SKM-1 (cell line): ENCODE measurements around the gene TMEM164.

ENCODE experiments used
- DNase-seq: peaks from one replicate; lab custom pipeline; 2025; ENCODE audit not compliant: unreplicated experiment; lab: John Stamatoyannopoulos, UW

TMEM164 gene

DNA sequence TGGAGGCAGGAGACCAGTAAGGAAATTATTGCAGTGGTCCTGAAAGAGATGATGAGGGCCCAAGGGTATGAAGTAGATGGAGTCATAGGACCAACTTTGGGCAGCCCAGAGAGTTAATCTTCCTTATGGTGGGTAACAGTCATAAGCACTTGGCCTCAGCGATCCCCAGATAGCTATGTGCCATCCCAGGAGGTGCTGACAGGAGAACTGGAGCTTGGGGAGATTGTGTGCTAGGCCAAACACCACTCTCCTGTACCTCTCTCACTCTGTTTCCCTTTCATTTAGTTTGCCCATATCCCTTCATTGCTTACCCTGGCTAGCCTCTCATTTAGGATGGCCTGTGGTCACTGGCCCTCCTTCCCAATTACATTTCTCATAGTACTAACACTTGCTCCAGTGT lies 60.0 kb downstream of the TMEM164 start:
- no peak for DNase-seq

DNA sequence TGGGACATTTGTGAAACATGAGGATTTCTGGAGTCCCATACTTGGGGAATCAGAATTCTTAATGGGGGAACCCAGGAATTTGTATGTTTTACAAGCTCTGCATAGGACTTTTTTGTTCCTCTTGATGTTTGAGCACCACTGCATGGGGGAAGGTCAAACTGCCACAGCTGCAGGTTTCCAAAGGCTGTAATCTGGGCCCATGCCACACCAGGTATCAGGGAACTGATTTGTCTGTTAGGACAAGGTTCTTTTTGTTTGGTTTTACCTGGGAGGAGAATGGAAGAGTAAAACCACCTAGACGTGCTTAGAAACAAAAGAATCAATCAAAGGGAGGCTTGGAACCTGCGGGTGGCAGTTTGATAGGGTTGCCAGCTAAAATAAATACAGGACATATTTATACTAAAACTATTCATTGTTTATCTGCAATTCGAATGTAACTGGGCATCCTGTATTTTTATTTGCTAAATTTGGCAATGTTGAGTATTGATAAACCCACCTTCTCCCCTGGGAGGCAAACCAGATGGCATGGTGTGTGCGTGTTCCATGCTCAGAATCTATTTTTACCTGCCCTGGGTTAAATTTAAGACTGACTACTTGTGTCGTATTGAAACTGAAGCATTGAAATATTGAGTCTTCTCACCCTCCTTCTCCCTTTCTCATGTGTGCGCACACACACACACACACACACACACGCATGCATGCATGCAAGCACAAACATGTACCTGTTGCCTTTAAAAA lies 63.7 kb downstream of the TMEM164 start:
- no peak for DNase-seq

DNA sequence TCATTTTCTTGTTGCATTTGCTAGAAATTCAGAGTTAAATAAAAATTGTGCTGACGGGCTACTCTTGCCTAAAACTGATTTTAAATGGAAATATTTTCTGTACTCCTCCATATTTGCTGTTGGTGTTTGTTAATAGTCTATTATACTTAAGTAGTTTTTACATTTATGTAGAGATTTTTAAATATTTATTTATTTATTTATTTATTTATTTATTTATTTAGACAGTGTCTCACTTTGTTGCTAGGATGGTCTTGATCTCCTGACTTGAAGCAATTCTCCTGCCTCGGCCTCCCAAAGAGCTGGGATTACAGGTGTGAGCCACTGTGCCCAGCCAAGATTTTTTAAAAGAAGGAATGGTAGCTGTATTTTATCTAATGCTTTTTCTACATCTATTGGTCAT lies 68.1 kb downstream of the TMEM164 start:
- DNase-seq, result no peak

DNA sequence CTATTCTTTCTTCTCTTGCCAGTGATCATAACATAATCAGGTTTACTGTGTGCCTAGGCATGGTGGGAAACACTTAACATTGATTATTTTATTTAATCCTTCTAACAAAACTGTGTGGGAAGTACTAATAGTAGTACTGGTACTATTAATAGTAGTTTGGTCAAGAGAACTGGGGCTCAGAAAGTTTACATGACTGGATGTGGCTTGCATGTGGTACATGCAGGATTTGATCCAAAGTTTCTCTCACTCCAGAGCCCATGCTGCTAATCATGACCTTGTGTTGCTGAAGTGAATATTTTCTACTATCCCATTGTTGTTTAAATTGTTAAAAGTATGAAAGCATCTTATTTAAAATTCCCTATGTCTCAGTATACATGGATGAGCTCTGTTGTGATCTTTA lies 78.4 kb downstream of the TMEM164 start:
- no peak for DNase-seq

DNA sequence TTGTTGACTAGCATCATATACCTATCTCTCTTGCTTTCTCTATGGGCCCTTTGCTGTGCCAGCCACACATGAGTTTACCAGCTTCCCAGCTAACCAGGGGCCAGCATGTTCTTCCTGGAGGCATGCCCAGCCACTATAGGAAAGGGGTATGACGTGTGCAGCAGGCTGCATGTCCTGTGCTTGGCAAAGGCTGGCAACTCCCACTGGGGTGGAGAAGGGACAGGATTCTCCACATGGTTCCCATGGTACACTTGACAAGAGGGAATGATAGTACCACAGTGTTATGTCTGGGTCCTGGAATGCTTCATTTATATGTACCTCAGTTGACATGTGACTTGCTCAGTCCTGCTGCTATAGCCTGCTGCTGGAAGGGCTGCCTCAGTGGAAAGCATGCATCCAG lies 78.8 kb downstream of the TMEM164 start:
- DNase-seq, result no peak

DNA sequence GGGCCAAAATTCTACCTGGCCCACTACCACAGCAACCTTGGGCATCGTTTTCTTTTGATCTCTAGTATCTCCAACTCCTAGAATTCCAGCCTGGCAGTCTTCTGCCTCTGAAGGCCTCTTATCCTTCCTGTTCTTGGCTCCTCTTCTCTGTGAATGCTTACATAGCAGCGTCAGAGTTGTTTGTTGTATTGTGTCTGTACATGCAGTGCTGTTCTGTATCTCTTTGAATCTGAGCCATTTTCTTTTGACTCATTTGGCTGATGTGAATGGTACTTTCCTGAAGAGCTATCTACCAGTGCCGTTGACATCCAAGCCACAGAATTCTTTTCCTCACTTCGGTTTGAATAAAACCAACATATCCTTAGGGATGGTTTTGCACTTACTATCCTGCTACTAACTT lies 79.2 kb downstream of the TMEM164 start:
- DNase-seq, result no peak

DNA sequence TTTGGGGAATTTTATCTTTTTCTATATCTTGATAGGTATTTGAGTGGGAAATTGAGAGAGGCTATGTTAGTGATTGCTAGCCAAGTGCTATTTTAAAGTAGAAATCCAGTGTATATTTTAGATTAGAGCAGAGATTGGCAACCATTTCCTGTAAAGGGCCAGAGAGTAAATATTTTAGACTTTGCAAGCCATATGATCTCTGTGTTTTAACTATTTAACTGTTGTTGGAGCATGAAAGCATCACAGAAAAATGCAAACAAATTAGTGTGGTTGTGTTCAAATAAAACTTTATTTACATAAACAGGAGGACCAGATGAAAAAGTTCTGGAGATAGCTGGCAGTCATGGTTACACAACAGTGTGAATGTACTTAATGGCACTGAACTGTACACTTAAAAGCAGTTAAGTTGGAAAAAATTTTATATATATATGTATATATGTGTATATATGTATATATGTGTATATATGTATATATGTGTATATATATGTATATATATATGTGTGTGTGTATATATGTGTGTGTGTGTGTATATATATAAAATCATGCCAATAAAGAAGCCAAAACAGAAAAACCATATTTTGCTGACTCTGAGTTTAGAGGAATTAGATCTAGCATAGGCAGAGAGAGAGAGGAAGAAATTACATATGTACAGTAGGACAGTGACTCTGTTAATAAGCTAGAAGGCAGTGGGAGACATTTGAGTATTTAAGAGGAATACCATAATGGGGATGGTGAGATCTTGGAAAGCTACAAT lies 83.4 kb downstream of the TMEM164 start:
- no peak for DNase-seq

DNA sequence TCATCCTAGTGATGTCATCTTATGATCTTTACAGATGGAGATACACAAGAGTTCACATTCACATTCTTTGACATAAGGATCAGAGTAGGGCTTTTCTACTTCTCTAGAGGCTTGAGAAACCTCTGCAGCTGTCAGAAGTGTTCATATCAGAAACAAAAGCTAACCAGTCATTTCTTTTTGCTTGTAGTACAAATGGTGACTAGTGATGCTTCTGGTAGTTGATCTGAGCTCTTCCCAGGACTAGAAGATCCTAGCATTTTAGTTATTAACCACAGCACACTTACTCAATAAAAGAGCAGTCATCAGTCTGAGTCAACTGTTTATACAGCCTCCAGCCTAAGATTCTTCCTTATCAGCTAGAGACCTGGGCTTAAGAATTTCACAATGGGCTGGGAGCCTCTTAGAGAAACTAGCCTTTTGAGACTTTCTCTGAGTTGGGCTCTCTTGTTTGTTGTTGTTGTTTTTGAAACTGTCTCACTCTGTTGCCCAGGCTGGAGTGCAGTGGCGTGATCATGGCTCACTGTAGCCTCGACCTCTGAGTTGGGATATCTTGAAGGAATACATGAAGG lies 84.1 kb downstream of the TMEM164 start:
- peak; percentile 17 for DNase-seq

DNA sequence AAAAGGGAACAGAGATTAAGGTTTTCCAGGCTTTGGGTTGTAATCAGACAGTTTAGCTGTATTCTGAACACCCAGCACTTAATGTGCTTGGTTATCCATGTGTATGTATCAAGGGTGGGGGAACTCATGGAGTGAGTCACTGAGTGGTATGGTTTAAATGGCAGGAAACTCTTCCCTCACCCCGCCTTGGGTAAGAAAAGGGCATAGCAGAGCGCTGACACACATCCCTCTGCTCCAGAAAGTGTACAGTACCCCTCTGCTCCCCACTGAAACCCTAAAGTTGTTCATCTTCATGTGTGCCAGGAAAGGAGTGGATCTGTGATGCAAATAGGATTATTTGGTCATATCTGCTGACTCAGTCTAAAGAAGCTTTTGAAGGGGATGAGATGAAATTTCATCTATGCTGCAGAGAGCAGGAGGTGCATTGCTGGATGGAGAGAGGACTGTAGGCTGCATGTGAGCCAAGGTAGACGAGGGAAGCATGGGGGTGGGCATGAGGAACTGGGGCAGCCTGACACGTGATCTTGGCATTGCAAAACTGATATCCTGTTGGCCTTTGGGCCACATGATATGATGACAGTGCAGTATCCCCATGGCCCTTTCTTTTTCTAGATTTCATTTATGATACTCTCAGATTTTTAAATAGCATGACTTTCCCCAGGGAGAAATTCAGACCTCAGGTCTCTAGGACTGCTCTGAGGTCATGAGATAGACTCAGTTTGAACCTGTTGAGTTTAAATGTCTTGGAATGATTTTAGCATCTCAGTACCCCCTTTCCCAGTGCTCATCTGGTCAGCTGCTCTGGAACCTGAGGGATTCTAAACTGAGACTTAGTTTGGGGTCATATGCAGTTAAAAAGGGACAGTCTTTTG lies 84.8 kb downstream of the TMEM164 start:
- peak; percentile 44 for DNase-seq

DNA sequence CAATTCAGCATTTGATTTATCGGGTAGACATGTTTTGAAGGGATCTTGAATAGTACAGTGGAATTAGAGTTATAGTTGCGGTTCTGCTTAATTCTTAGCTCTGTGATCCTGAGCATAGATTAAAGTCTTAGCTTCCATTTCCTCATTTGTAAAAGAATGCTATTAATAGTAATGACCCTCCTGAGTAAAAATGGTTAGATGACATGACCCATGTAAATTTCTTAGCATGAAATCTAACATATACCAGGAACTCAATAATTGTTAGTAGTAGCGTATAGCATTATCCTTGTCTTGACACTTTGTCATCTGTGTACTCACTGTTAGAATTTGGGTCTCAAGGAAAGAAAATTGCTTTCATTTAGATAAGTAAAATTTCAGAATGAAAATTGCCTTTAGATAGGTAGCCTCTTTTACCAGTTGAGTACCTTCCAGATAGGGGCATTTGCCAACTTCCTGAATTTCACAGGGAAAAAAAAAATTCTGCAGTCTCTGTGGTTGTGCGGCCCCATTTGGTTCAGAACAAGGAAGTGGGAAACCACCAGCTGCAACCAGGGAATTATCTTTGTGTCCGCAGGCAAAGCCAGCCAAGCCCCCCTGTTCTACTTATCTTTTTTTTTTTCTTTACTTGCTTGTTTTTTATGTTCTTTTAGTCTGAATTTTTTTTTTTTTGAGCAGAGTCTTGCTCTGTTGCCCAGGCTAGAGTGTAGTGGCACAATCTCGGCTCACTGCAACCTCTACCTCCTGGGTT lies 86.9 kb downstream of the TMEM164 start:
- peak; percentile 22 for DNase-seq

DNA sequence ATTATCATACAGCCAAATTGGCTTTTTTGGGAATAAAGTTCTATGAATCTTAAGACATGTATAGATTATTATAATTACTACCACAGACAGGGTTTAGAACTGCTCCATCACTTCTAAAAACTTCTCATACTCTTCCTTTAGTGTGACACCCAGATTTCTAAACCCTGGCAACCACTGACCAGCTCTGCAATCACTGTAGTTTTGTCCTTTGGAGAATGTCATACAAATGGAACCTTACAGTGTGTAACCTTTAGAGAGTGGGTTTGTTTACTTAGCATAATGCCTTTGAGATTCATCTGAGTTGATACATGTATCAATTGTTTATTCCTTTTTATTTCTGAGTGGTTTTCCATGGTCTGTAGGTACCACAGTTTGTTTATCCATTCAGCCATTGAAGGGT lies 95.0 kb downstream of the TMEM164 start:
- DNase-seq, result no peak

DNA sequence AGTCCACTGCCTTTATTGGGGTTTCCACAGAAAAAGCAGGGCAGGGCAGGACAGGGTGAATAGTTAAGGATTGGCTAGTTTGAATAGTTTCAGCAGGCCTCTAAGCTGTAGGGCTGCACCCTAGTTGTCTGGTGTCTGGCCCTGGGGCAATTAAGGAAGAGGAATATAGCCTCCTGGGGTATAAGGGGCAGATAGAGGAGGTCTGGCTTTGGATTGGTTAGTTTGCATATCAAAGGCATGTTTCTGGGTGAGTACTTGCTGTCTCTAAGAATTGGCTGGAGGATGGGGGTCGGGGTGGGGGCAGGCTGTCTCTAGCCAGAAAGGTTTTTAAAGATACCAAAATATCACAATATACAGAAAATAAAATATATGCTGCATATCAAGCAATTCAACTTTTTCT lies 100.4 kb downstream of the TMEM164 start:
- DNase-seq, result no peak

DNA sequence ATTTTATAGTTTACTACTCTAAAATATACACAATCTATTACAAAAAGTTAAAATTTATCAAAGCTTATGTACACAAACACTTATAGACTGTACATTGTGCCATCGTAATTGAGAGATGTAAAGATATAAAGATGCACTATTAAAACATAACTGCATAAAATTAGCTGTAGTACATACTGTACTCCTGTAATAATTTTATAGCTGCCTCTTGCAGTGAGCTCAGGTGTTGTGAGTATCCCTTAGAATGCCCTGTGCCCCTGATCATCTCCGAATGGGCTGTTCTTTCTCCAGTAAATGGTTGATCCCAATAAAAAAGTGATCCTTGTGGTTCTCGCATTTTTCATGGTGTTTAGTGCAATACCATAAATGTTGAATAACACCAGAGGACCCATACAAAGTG lies 101.2 kb downstream of the TMEM164 start:
- no peak for DNase-seq

DNA sequence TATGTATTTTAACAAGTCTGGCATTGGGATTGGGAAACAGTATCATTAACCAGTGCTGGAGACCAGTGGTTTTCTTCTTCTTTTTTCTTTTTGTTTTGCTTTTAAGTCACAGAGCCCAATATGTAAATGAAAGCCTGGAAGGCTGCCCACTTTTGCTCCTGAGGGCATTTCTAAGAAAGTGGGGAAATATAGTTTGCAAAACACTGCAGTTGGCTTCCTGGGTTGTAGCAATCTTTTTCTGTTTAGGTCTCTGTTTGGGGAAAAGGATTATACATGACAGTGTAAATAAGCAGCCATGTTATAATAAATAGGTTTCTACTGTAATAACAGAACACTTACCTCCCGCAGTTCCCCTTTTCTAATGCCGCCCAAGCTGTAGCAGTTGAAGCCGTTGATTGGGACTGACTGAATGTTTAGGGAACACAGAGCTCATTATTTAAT lies 105.5 kb downstream of the TMEM164 start:
- DNase-seq, result peak; percentile 16

DNA sequence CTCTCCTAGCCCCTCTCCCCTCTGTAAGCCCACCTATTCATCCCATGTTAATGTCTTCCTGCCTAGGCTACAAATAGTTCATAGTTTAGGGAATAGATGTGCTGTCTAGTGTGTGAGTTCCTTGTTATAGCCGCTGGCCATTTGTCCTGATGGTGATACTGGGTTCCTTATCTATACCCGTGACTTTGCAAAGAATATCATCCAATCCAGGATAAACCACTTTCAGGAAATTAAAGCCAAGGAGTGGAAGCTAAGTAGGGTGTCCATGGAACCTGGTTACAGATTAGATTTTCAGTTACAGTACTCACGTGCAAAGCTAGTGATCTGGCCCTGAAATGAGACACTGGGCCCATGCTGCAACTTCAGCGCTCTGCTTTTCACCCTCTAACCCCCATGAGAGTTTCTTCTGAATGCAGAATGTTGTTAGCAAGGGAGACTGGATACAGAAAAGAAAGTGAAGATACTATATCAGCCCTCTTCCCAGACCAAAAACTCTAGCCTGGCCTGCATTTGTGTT lies 111.4 kb downstream of the TMEM164 start:
- no peak for DNase-seq

DNA sequence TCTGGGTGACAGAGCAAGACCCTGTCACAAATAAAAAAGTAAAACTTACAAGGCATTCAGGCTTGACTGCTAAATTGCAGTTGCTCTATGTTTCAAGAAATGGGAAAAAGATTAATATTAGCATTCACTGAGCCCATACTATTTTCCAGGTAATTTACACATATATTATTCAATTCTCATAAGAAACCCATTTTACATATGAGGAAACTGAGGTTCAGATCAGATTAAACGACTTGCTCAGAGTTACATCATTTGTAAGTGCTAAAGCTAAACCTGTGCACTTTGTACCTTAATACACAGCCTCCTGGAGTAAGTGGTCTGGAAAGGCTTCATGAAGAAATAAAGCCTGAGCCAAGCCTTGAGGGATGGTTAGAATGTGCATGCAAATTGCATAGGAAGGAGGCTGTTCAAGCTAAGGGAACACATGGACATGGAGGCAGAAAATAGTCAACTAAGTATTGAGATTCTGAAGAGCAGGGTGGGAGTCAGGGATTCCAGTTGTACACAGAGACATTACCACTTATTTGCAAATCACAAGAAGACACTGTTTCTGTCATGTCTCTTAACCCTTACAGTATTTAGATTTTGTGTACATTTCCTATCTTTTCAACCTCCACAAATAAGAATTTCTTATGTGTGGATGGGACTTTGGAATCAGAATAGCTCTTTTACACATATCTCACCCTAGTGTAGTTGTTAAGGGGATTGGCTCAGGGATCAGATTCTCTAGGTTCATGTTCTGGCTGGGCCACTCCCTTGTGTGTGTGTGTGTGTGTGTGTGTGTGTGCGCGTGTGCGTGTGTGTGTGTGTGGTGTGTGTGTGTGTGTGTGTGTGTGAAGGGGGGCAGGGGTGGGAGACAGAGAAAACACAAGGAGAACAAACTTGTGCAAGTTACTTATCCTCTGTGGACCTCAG lies 113.4 kb downstream of the TMEM164 start:
- DNase-seq, result no peak

DNA sequence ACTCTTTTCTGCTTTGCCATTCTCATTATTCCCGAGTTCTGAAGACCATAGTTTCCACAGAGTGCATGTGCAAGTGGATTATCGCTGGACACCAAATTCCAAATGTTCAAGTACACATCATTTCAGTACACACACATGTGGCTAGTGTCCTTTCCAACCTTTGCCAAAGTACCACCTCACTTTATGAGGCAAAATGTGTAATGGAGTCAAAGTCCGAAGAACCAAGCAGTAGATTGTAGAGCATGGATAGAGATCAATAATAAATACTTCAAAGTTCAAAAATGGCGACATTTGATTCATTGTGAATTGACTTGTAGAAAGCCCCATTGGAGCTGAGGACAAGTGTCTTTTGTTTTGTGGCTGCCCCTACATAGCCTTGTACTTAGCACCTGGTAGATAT lies 115.6 kb downstream of the TMEM164 start:
- no peak for DNase-seq

DNA sequence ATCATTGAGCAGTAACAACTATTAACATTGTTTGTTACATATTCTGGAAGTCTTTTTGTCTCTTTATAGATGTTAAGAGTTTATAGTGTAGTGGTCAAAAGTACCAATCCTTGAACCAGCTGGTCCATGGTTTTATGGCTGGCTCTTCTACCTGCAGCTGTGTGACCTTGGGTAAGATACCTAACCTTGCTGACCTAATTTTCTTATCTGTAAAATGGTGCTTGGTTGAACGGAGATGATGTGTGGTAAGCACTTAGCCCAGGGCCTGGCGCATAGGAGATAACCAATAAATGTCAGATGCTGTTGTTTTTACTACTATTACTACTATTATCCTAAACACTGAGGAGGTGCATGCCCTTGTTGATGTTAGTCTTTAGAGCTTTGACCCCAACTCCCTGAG lies 116.6 kb downstream of the TMEM164 start:
- DNase-seq, result no peak

DNA sequence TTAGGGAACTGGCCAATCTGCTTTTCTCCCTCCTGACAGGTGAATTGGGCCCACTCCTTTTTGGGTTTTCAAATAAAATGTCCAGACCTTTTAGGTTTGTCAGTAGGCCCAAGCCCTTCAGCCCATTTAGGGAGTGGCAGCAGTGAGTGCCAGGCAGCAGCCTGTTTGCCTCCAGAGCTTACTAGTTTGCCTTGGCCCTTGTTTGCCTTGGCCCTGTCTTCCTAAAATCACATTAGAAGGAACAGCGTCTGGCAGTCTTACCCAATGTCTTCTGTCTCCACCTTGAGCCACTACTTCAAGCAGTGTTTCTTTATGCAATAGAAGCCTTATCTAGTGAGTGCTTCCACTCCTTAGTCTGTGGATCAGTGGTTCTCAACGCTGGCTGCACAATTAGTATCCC lies 117.1 kb downstream of the TMEM164 start:
- DNase-seq, result no peak
